B cell (primary cell): ENCODE data around the gene LRRC72. TPM values are rescaled to one million over a fixed set of nuclear protein-coding genes. Genes with fewer than 3 reads are reported as not detected.

Experiments
- ATAC-seq: fragments of 200-7000 bp; cut with Tn5 transposase; one replicate; pipeline ENCODE4 v1.10.0; 2021; ENCODE audit warnings: low read depth, mild to moderate bottlenecking, moderate number of reproducible peaks, moderate library complexity
- CTCF ChIA-PET: fragments of 350-600 bp; sonication (Branson Sonifier 250); formaldehyde crosslinking; loops from one replicate; lab custom pipeline; 2021; ENCODE audit warnings: antibody characterized with exemption, inconsistent platforms; lab: Charles Lee
- POLR2A ChIA-PET: fragments of 350-600 bp; sonication (Branson Sonifier 250); formaldehyde crosslinking; loops from one replicate; lab custom pipeline; 2021; ENCODE audit warnings: antibody characterized with exemption; lab: Charles Lee
- DNase-seq: peaks from one replicate; pipeline ENCODE4 v3.0.0; 2013
- H2AFZ ChIP-seq: 2 replicates; pipeline ENCODE4 v1.6.1; 2012; ENCODE audit warnings: mild to moderate bottlenecking, low read depth, low read length; ENCODE audit not compliant: insufficient read depth, poor library complexity, severe bottlenecking
- H3K27ac ChIP-seq, 2 donors: 1 replicate in 1 of 2; 2 replicates in 1 of 2; pipeline ENCODE4 v1.5.1; 2012 to 2013; ENCODE audit warnings: low read length in 2 of 2, mild to moderate bottlenecking in 2 of 2, moderate library complexity in 1 of 2
- H3K27me3 ChIP-seq, 4 experiments: fragments of 200-600 bp in 1 of 4; sonication (generic) in 1 of 4; replicated peaks in 1 of 4; 1 replicate in 2 of 4; 2 replicates in 2 of 4; pipeline versions ENCODE4 v1.6.1 to v1.7.0; 2013 to 2016; ENCODE audit warnings: low read length in 3 of 4, mild to moderate bottlenecking in 2 of 4, mixed read lengths in 1 of 4, moderate library complexity in 1 of 4; ENCODE audit not compliant: insufficient read depth in 4 of 4, control insufficient read depth in 3 of 4; ENCODE audit errors: control extremely low read depth in 1 of 4
- H3K36me3 ChIP-seq, 2 experiments: replicated peaks in 1 of 2; 1 replicate in 1 of 2; 2 replicates in 1 of 2; pipeline versions ENCODE4 v1.6.1 to v1.7.1; 2013; ENCODE audit warnings: low read length in 1 of 2; ENCODE audit not compliant: insufficient read depth in 2 of 2, control insufficient read depth in 1 of 2; ENCODE audit errors: control extremely low read depth in 1 of 2, extremely low read depth in 1 of 2
- H3K4me1 ChIP-seq, 2 donors: fragments of 200-600 bp in 1 of 2; sonication (generic) in 1 of 2; 1 replicate in 1 of 2; 2 replicates in 1 of 2; pipeline versions ENCODE4 v1.5.1 to v1.6.1; 2013 to 2017; ENCODE audit warnings: low read length in 2 of 2; ENCODE audit not compliant: control insufficient read depth in 2 of 2, insufficient read depth in 2 of 2
- H3K4me2 ChIP-seq: replicated peaks from 2 replicates; pipeline ENCODE3; 2012; ENCODE audit warnings: mild to moderate bottlenecking, low read depth, low read length; ENCODE audit not compliant: poor library complexity, severe bottlenecking
- H3K4me3 ChIP-seq, 5 experiments: fragments of 200-600 bp in 1 of 5; sonication (generic) in 1 of 5; 1 replicate in 3 of 5; 2 replicates in 2 of 5; pipeline versions ENCODE4 v1.5.1 to v1.7.0; 2011 to 2016; ENCODE audit warnings: low read length in 4 of 5, mild to moderate bottlenecking in 4 of 5, low read depth in 2 of 5, control low read depth in 1 of 5, moderate library complexity in 1 of 5; ENCODE audit not compliant: insufficient read depth in 1 of 5; ENCODE audit errors: control extremely low read depth in 1 of 5, extremely low read depth in 1 of 5
- H3K79me2 ChIP-seq: fragments of 200-600 bp; sonication (generic); one replicate; pipeline ENCODE4 v1.6.0; 2016; ENCODE audit warnings: low read length; ENCODE audit not compliant: control insufficient read depth, insufficient read depth
- H3K9ac ChIP-seq: fragments of 200-600 bp; sonication (generic); 2 replicates; pipeline ENCODE4 v1.6.1; 2017; ENCODE audit warnings: mild to moderate bottlenecking, low read length, moderate library complexity
- H3K9me3 ChIP-seq, 3 donors: one replicate each; pipeline versions ENCODE4 v1.6.1 to v1.7.1; 2013; ENCODE audit warnings: low read length in 2 of 3; ENCODE audit not compliant: control insufficient read depth in 2 of 3, insufficient read depth in 1 of 3; ENCODE audit errors: control extremely low read depth in 1 of 3
- H4K20me1 ChIP-seq: 2 replicates; pipeline ENCODE4 v1.6.0; 2012; ENCODE audit warnings: mild to moderate bottlenecking, low read length; ENCODE audit not compliant: insufficient read depth, control insufficient read depth, poor library complexity, severe bottlenecking
- H3K27ac Mint-ChIP-seq: one replicate; pipeline ENCODE4 v1.8.0; 2021; ENCODE audit warnings: mixed read lengths
- H3K27me3 Mint-ChIP-seq: one replicate; pipeline ENCODE4 v1.8.0; 2021; ENCODE audit warnings: mixed read lengths
- H3K4me1 Mint-ChIP-seq: one replicate; pipeline ENCODE4 v1.8.0; 2021; ENCODE audit warnings: mixed read lengths
- H3K4me3 Mint-ChIP-seq: one replicate; pipeline ENCODE4 v1.8.0; 2021; ENCODE audit warnings: mixed read lengths
- H3K9me3 Mint-ChIP-seq: one replicate; pipeline ENCODE4 v1.8.0; 2022; ENCODE audit warnings: mixed read lengths; ENCODE audit not compliant: insufficient read depth
- CTCF ChIP-seq: fragments of 200-600 bp; IDR thresholded peaks from one replicate; pipeline ENCODE4 v1.8.0; 2022; ENCODE audit warnings: antibody characterized with exemption, mild to moderate bottlenecking
- EZH2 ChIP-seq: IDR thresholded peaks from 2 replicates; pipeline ENCODE4 v1.6.1; 2012; ENCODE audit warnings: borderline replicate concordance, low read depth, mild to moderate bottlenecking, moderate library complexity, low read length; ENCODE audit not compliant: insufficient read depth, poor library complexity, severe bottlenecking
- WGBS: methylation state at CpG from one replicate; pipeline ENCODE4 v1.1.5; 2013; ENCODE audit warnings: missing lambda C conversion rate; ENCODE audit not compliant: insufficient coverage; 5-methylcytosine and 5-hydroxymethylcytosine counted together
- intact Hi-C: fragments of 100-400 bp; cut with micrococcal nuclease; formaldehyde crosslinking; loops from one replicate; pipeline ENCODE4 v1.10.0; 2022
- polyA plus RNA-seq: library from polyadenylated mRNA; depleted of rRNA; stranded (reverse); fragments of >200 nt; gene quantifications from 2 replicates; pipeline ENCODE4 v1.2.3, GENCODE V29; 2012
- total RNA-seq, 2 donors: library from RNA; stranded (reverse); fragments of 120-200 nt in 1 of 2; gene quantifications; 1 replicate in 1 of 2; 2 replicates in 1 of 2; pipeline versions ENCODE4 v1.2.3 to v1.2.4, GENCODE V29; 2013 to 2022

LRRC72 gene
- total and polyA plus RNA-seq, 2 donors (not counting 1 experiment from before 2014, with no cell fraction given), result not detected

DNA sequence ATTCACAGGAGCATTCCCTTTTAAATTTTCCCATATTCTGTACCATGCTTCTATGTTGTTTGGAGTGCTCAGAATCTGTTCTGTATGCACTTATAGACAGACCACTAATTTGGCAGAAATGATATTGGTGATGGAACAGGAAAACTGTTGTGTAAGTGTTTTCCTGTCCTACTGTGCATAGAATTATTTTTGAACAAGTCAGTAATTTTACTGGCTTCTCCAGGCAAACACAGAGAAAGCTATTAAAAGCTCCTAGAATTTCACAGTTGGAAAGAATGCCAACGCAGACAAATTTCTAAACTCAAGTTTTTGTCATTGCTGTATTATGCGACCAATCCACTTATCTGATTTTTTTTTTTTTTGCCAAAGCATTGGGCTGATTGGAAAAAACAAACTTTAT, 63.3 kb downstream of the LRRC72 start:
- Histone ChIP-seq H2AFZ (no peak overlapping the region), H4K20me1 (no peaks in the 10 kb centered on the region), H3K9ac (no peak overlapping the region), H3K27ac (no peak overlapping the region), H3K27me3 (no peaks in the 10 kb centered on the region), H3K4me1 (no peaks in the 10 kb centered on the region), H3K79me2 (no peaks in the 10 kb centered on the region), H3K4me2 (no peak overlapping the region), H3K4me3 (no peak overlapping the region), H3K36me3 (no peaks in the 10 kb centered on the region), H3K9me3 (peaks cover 0 to under 1% (median 0%) of the 10 kb centered on the region in 3 donors)
- H3K9me3 Mint-ChIP-seq, result no peaks in the 10 kb centered on the region
- H3K4me3 Mint-ChIP-seq, result no peak overlapping the region
- intact Hi-C loops, result no loop called here
- CTCF ChIA-PET, result no interaction called here
- H3K4me1 Mint-ChIP-seq, result no peaks in the 10 kb centered on the region
- POLR2A ChIA-PET, result no interaction called here
- no peak for TF ChIP-seq EZH2
- WGBS, result no CpG with 5 or more reads among the region's 2 CpGs
- no peaks in the 10 kb centered on the region for H3K27me3 Mint-ChIP-seq
- ATAC-seq, result no peak
- H3K27ac Mint-ChIP-seq, result no peak overlapping the region
- DNase-seq, result no peak

DNA sequence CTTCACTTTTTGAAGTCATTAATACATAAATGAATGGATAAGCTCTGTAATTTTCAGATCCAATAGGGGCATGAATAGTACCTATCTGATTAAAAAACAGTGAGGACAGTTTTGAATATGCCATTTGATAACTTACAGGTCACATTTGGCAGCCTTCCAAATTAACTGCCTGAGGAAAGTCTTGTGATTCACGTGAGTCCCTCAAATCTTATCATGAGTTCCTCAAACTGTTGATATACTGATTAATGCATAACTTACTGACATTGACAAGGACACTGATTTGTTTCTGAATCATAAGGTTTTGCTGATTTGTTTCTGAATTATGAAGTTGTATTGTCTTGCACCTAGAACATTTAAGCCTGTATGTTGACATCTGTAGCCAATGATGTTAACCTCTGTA, 63.8 kb downstream of the LRRC72 start:
- H2AFZ ChIP-seq, result no peak overlapping the region
- H3K9me3 ChIP-seq, result no peaks in the 10 kb centered on the region
- intact Hi-C loops, result no loop called here
- H3K4me1 Mint-ChIP-seq, result no peaks in the 10 kb centered on the region
- no peaks in the 10 kb centered on the region for H3K27me3 ChIP-seq
- no peak overlapping the region for H3K4me3 Mint-ChIP-seq
- H3K27ac ChIP-seq, result no peak overlapping the region
- H4K20me1 ChIP-seq, result no peaks in the 10 kb centered on the region
- H3K4me3 ChIP-seq, result no peak overlapping the region
- ChIA-PET POLR2A (no interaction called here), CTCF (no interaction called here)
- no peak overlapping the region for H3K4me2 ChIP-seq
- no peaks in the 10 kb centered on the region for H3K27me3 Mint-ChIP-seq
- H3K36me3 ChIP-seq, result no peaks in the 10 kb centered on the region
- ATAC-seq, result no peak
- TF ChIP-seq CTCF (no peak), EZH2 (no peak)
- H3K9ac ChIP-seq, result no peak overlapping the region
- DNase-seq, result no peak
- H3K79me2 ChIP-seq, result no peaks in the 10 kb centered on the region
- H3K27ac Mint-ChIP-seq, result no peak overlapping the region
- H3K4me1 ChIP-seq, result no peaks in the 10 kb centered on the region
- no CpG with 5 or more reads among the region's 1 CpG for WGBS
- no peaks in the 10 kb centered on the region for H3K9me3 Mint-ChIP-seq
